Upper lobe of right lung (tissue), 1 donor: ENCODE data around the gene LHFPL3. TPM values are rescaled to one million over a fixed set of nuclear protein-coding genes. Genes with fewer than 3 reads are reported as not detected.

Experiments used
- ATAC-seq: fragments of 200-7000 bp; cut with Tn5 transposase; one replicate; pipeline ENCODE4 v1.9.1; 2020; ENCODE audit warnings: mild to moderate bottlenecking, moderate library complexity
- DNase-seq: peaks from one replicate; pipeline ENCODE4 v3.0.0-alpha.2; 2020
- H3K27ac ChIP-seq: fragments of 200-600 bp; one replicate; pipeline ENCODE4 v1.8.0; 2022
- H3K27me3 ChIP-seq: fragments of 200-600 bp; one replicate; pipeline ENCODE4 v1.8.0; 2022; ENCODE audit warnings: mild to moderate bottlenecking
- H3K36me3 ChIP-seq: fragments of 200-600 bp; one replicate; pipeline ENCODE4 v1.8.0; 2022
- H3K4me1 ChIP-seq: fragments of 200-600 bp; one replicate; pipeline ENCODE4 v1.8.0; 2022
- H3K4me3 ChIP-seq: fragments of 200-600 bp; one replicate; pipeline ENCODE4 v1.8.0; 2022; ENCODE audit warnings: mild to moderate bottlenecking
- H3K9me3 ChIP-seq: fragments of 200-600 bp; one replicate; pipeline ENCODE4 v1.8.0; 2022
- intact Hi-C: fragments of 100-400 bp; cut with DNase I; formaldehyde crosslinking; loops from one replicate; pipeline ENCODE4 v1.11.0; 2022
- total RNA-seq: library from RNA; stranded (reverse); fragmentation: NEBNext Ultra II Directional; extraction: Animal tissue kit (Norgen Biotek cat#: 25700); gene quantifications from one replicate; pipeline ENCODE4 v1.2.1, GENCODE V29; 2021
- TF ChIP-seq, protein P1 (sequence below): fragments of 200-600 bp; IDR thresholded peaks from one replicate; pipeline ENCODE4 v1.8.0; 2022; ENCODE audit warnings: antibody characterized with exemption
- donor health status: DM: no; HTN: yes; CAD: no; lungs with severe emphysema.

Gene LHFPL3
- total RNA-seq, 1 donor from 2014 or later: not detected

DNA sequence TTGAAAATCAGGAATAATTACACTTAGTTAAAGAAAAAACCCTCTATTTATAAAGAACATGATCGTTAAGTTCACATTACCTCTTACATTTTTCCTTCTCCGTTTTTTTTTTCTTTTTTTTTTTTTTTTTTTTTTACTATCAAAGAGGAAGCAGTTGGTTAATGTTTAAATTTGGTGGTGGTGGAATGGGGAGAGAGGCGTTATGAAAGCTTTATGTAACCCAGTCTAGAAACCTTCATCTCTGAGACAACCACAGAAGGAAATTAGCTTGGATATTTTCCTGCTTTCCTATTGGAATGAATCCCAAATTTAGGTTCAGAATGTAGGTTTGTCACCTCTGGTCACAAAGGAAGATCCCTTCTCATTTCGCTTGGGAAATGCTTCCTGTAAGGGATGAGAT is 31.5 kb upstream of the LHFPL3 start:
- H3K4me1 ChIP-seq: no peaks in the 10 kb centered on the region
- H3K27me3 ChIP-seq: no peaks in the 10 kb centered on the region
- TF ChIP-seq, protein P1, sequence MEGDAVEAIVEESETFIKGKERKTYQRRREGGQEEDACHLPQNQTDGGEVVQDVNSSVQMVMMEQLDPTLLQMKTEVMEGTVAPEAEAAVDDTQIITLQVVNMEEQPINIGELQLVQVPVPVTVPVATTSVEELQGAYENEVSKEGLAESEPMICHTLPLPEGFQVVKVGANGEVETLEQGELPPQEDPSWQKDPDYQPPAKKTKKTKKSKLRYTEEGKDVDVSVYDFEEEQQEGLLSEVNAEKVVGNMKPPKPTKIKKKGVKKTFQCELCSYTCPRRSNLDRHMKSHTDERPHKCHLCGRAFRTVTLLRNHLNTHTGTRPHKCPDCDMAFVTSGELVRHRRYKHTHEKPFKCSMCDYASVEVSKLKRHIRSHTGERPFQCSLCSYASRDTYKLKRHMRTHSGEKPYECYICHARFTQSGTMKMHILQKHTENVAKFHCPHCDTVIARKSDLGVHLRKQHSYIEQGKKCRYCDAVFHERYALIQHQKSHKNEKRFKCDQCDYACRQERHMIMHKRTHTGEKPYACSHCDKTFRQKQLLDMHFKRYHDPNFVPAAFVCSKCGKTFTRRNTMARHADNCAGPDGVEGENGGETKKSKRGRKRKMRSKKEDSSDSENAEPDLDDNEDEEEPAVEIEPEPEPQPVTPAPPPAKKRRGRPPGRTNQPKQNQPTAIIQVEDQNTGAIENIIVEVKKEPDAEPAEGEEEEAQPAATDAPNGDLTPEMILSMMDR: no peak
- DNase-seq: no peak
- no peak overlapping the region for H3K27ac ChIP-seq
- intact Hi-C loops: no loop called here
- ATAC-seq: no peak
- H3K4me3 ChIP-seq: no peak overlapping the region
- no peaks in the 10 kb centered on the region for H3K36me3 ChIP-seq
- H3K9me3 ChIP-seq: no peaks in the 10 kb centered on the region

DNA sequence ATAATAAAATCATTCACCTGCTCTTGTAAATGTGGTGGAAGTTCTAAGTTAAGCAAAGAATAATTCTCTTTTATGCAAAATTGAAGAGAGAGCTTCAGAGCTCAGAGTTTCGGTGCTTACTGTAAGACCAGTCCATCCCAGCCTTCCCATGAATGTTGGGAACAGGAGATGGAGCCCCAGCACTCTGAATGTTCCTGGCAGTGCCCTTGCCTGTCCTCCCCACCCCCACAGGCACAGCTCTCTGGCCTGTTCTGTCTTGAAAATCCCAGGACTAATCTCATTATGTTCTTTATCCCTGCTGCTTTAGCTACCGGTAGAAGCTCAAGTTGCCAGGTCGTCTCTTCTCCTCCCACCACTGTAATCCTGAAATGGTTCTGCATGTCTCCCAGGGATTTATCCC is 29.1 kb upstream of the LHFPL3 start:
- Histone ChIP-seq H3K4me3 (no peak overlapping the region), H3K27me3 (no peaks in the 10 kb centered on the region), H3K9me3 (no peaks in the 10 kb centered on the region), H3K36me3 (no peaks in the 10 kb centered on the region), H3K4me1 (no peaks in the 10 kb centered on the region), H3K27ac (no peak overlapping the region)
- DNase-seq (no peak), ATAC-seq (no peak)
- TF ChIP-seq, protein P1: no peak
- intact Hi-C loops: no loop called here

DNA sequence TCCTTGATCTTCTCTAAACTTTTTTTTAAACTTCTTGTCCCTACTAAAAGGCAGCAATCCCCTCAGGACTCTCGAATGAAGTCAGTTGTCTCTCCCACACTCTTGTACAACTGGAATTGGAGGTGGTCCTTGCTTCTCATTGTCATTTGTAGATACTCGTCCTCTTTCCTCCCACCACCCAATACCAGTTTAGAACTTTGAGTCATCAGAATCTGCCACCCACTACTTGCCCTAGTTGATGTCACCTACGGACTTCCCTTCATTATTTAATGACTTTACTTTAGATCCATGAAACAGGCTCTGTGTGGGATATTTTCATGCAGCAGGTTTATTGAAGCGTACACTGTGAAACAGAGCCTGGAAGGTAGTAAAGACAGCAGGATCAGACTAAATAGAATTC is 28.6 kb upstream of the LHFPL3 start:
- ATAC-seq (no peak), DNase-seq (no peak)
- no peaks in the 10 kb centered on the region for H3K4me1 ChIP-seq
- no peaks in the 10 kb centered on the region for H3K27me3 ChIP-seq
- intact Hi-C loops: no loop called here
- H3K27ac ChIP-seq: no peak overlapping the region
- no peak overlapping the region for H3K4me3 ChIP-seq
- H3K9me3 ChIP-seq: no peaks in the 10 kb centered on the region
- TF ChIP-seq, protein P1: no peak
- H3K36me3 ChIP-seq: no peaks in the 10 kb centered on the region

DNA sequence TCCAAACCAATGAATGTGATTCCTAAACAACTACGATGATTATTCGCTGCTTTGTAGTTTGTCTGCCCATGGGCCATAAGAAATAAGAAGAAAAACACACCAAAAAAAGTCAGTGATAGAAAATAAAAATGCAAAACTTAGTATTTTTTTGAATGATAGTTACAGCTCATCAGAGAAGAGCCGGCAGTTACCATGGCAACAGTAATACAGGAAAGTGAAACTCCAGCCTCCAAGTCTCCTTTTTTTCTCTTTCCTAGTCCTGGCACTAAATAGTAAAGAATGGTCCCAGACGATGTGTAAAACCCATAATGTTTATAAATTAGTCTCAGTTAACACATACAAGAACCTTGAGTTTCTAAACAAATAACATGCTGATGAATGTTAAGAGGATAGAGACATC is 21.6 kb upstream of the LHFPL3 start:
- H3K36me3 ChIP-seq: no peaks in the 10 kb centered on the region
- ATAC-seq (no peak), DNase-seq (no peak)
- no peak overlapping the region for H3K4me3 ChIP-seq
- H3K9me3 ChIP-seq: no peaks in the 10 kb centered on the region
- TF ChIP-seq, protein P1: no peak
- no peaks in the 10 kb centered on the region for H3K27me3 ChIP-seq
- no peaks in the 10 kb centered on the region for H3K4me1 ChIP-seq
- no peak overlapping the region for H3K27ac ChIP-seq
- intact Hi-C loops: no loop called here

DNA sequence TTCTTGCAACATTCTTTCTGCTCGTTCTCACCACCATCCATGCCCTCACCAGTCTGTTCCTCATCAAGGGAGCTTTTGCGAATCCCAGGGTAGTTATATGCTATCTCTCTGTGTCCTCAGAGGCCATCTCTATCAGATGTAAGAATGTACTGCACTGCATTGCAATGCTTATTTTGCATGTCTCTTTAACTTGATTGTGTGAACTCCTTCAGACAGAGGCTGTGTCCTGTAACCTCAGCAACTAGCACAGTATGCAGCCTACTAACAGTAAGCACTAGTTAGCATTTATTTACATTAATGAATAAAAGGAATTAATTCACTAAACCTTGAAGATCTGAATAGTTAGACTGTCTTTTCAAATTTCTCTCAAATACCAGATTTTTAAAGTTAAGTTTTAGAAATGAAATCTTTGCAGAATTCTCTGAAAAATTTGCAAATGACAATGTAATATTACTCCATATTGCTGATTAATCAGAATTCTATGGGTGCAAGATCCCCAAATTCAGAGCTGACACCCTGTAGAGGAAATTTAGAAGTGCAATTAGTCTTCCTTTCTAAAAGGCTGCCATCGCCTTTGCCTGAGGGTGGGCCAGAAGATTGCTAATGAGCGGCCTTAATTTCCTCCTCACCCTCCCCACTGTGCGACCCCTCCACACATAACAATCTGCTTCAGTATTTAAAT is 10.3 kb upstream of the LHFPL3 start:
- DNase-seq (no peak), ATAC-seq (no peak)
- TF ChIP-seq, protein P1: no peak
- H3K27me3 ChIP-seq: no peaks in the 10 kb centered on the region
- no peaks in the 10 kb centered on the region for H3K9me3 ChIP-seq
- H3K27ac ChIP-seq: no peak overlapping the region
- H3K4me1 ChIP-seq: no peaks in the 10 kb centered on the region
- no peak overlapping the region for H3K4me3 ChIP-seq
- intact Hi-C loops: no loop called here
- no peaks in the 10 kb centered on the region for H3K36me3 ChIP-seq

DNA sequence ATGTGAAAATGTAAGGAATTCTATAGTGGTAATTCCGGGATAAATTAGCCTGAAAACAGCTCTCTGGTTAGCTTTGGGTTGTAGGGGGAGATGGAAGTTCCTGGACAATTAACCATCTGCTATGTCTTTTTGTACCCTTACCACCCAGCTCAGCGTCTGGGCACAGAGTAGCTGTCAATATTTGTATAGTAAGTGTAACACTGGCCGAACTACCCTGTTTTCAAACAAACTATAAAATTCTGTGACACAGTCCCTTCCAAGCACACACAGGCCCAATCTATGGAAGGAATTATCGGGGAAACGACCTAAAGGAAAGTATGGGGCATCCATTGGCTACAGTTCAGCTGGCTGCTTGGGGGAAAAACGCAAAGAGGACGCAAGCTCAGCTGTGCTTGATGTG is 869 bp upstream of the LHFPL3 start:
- Histone ChIP-seq H3K36me3 (no peaks in the 10 kb centered on the region), H3K4me3 (no peak overlapping the region), H3K9me3 (no peaks in the 10 kb centered on the region), H3K27ac (no peak overlapping the region), H3K27me3 (peaks cover 58% of the 10 kb centered on the region), H3K4me1 (peaks cover 3% of the 10 kb centered on the region)
- DNase-seq (no peak), ATAC-seq (no peak)
- TF ChIP-seq, protein P1: no peak
- intact Hi-C loops: no loop called here
